Fibroblast of the aortic adventitia (primary cell): ENCODE measurements around the gene ROR2. TPM values are rescaled to one million over a fixed set of nuclear protein-coding genes. Genes with fewer than 3 reads are reported as not detected.

Experiments used
- DNase-seq: peaks from one replicate; pipeline ENCODE4 v3.0.0-alpha.2; 2010; ENCODE audit warnings: low read depth
- H3K4me3 ChIP-seq: 2 replicates; pipeline ENCODE4 v1.5.1; 2011; ENCODE audit warnings: low read depth, mild to moderate bottlenecking, control low read depth, low read length, moderate library complexity
- total RNA-seq: library from RNA; depleted of rRNA; stranded (reverse); fragments of >200 nt; gene quantifications from 2 replicates; pipeline ENCODE4 v1.2.3, GENCODE V29; 2012; ENCODE audit warnings: low replicate concordance
- TF ChIP-seq, protein P1 (sequence below): IDR thresholded peaks from 2 replicates; pipeline ENCODE4 v1.5.1; 2011; ENCODE audit warnings: mild to moderate bottlenecking, low read length, control low read depth, inconsistent platforms; ENCODE audit not compliant: insufficient read depth

The ROR2 gene
- total RNA-seq, 1 donor = 13.0 TPM

DNA sequence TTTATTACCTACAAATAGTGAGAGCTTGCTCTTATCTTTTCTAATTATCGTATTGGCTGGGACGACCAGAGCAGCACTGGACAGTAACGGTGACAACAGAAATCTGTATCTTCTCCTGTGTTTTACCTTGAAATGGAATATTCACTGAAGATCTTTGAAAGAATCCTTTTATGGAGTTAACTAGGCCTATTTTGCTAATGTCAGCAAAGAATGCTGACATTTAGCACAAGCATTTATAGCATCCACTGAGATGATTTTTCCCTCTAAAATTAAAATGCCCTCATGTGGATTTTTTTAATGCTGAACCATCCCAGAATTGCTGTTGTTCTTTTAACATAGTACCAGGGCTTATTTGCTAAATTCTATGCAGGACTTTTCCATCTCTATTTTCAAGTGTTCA is 59.4 kb downstream of the ROR2 start:
- no peak for DNase-seq
- TF ChIP-seq, protein P1, sequence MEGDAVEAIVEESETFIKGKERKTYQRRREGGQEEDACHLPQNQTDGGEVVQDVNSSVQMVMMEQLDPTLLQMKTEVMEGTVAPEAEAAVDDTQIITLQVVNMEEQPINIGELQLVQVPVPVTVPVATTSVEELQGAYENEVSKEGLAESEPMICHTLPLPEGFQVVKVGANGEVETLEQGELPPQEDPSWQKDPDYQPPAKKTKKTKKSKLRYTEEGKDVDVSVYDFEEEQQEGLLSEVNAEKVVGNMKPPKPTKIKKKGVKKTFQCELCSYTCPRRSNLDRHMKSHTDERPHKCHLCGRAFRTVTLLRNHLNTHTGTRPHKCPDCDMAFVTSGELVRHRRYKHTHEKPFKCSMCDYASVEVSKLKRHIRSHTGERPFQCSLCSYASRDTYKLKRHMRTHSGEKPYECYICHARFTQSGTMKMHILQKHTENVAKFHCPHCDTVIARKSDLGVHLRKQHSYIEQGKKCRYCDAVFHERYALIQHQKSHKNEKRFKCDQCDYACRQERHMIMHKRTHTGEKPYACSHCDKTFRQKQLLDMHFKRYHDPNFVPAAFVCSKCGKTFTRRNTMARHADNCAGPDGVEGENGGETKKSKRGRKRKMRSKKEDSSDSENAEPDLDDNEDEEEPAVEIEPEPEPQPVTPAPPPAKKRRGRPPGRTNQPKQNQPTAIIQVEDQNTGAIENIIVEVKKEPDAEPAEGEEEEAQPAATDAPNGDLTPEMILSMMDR = no peak
- no peak overlapping the region for H3K4me3 ChIP-seq

DNA sequence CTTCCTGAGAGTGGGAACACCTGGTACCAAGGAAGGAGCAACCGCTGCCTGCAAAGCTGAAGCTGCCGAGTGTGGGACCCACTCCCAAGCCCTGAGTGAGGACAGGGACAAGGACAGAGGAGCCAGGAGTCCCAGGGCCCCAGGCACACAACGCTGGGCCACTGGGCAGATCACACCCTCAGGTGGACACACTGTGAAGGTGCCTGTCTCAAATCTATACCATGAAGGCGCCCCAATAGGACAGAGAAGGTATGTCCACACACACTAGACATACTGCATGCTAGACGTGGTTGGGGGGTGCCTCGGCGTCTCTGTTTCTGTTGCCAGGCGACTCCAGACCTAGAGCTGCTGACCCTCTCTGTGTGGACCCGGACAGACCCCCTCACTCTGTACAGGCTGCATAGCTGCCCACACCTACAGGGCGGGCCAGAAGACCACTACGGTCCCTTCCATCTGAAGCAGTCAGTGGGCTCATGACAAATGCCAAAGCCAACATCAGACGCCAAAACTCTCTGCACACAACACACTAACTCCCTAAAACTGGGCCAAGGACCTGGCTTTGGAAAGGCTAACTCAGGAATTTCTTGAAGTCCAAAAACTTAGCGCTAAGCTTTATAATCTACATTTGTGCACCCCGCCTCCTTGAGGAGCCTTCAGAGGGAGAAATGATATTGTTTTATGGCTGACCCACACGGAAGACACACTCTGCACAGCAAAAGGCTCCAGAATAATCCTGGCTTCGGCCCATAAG is 60.7 kb downstream of the ROR2 start:
- peak; percentile 42 for DNase-seq
- TF ChIP-seq, protein P1 = no peak
- H3K4me3 ChIP-seq = no peak overlapping the region

DNA sequence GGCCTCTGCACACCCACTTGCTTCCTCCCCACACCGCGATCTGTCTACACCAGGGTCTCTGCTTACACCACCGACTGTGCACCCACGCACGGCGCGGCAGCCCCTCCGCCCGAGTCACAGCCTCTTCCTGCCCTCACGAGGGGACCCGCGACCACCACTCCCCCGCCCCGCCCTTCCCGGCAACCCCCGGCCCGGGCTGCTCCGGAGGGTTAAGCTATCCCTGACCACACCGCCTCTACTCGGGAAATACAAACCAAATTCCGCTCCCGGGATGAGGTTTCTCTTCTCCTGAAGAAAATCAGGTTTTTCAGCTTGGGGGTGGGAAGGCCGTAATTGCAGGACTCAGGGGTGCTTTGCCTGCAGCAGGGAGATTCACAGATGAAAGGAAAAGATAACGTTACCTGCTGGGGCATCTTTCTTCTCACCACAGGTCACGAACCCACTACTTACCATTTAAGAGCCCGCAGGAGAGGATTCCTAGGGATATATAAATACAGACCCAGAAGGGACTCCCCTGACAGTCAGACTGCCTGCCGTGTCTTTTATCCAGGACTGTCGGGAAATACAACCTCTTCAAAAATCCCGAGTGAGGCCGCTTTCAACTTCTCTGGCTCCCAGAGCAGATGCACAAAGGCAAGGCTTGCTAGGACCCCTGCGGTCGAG is 63.5 kb downstream of the ROR2 start:
- TF ChIP-seq, protein P1 = no peak
- no peak for DNase-seq

DNA sequence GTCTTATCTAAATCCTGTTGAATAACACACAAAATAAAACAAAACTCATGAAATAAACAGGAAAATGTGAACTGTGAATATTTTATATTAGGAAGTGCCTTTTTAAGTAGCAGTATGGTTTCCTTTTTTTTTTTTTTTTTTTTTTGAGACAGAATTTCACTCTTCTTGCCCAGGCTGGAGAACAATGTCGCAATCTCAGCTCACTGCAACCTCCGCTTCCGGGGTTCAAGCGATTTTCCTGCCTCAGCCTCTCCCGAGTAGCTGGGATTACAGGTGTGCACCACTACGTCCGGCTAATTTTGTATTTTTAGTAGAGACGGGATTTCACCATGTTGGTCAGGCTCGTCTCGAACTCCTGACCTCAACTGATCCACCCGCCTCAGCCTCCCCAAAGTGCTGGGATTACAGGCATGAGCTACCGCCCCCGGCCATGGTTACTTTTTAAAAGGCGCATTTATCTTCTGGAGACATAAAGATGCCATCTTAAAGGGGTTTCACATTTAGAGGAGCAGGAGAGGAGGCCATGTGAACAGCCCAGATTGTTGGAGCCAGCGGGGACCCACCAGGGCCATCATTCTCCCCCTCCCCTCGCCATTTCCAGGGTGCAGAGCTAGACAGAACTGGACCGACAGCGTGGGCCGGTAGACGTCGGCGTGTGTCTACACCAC is 64.1 kb downstream of the ROR2 start:
- no peak for DNase-seq
- H3K4me3 ChIP-seq = no peak overlapping the region
- TF ChIP-seq, protein P1 = no peak

More for the DNA sequence above, 63.5 kb downstream of the ROR2 start:
- no peak overlapping the region for H3K4me3 ChIP-seq

DNA sequence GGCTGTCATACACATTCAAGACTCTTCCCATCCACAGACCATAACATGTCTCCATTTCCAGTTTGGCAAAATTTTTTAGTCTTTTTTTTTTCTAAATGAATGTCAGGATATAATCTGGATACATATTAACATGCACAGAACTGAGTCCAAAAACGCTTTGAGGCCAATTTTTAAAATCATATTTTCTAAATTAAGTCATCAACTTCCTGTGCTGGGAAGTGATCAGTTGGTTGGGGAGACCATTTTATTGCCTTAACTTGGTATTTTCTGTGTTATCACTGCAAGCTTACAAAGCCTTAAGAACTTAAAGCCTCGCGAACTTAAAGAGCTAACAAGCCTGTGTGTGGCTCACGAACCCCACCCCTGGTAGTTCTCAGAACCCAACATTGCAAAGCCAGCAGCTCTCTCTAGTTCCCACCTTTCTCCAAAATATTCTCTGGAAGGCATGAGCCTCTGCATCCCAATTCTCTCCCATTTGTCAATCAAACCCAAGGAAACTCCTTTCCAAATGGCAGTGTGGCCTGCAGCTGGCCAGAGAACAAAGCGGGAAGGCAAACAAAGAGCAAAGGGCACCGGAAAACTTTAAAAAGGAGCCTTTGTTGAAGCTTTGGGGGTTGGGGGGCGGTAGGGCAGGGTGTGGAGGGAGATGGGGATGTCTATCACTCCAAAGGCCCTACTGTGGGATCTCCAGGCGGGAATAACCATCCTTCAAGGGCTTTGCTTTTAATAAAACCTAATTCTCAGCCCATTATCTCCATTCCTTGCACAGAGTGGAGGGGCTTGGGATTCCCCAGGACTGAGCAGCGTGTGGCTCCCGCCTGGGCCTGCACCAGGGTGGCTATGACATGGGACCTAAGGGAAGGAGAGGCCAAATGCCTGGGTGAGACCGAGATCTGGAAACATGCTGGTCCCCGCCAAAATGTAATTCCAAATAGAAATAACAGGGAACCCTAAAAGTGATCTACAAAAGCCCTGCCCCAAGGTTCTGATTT is 65.0 kb downstream of the ROR2 start:
- no peak overlapping the region for H3K4me3 ChIP-seq
- peak; percentile 87 for DNase-seq
- TF ChIP-seq, protein P1 = no peak

DNA sequence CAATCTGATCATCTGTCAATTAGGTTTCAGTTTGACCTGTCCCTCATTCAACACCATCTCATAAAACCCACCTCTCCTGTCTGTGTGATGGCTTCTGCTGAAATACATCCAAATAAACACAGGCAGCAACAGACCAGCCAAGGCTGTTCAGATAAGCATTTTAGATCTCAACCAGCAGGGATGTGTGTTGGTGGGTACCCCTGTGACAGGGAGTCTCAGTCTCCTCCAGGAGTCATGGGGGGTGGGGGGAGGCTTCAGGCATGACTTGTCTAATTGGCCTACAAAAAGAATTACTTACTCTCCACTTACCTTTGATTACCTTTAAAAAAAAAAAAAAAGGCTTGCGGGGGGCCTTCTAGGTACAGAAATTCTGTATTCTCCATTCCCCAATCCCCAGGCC is 65.9 kb downstream of the ROR2 start:
- H3K4me3 ChIP-seq = no peak overlapping the region
- DNase-seq = no peak
- TF ChIP-seq, protein P1 = no peak
